KMS-11 (cell line): Measurements from ENCODE around the gene TRIP13.

ENCODE experiments used
- H2AFZ ChIP-seq: fragments of 200-600 bp; sonication (generic); 2 replicates; pipeline ENCODE4 v1.6.1; 2016; ENCODE audit warnings: antibody characterized with exemption, mixed run types, low read depth
- H3K27ac ChIP-seq: fragments of 200-600 bp; sonication (generic); 2 replicates; pipeline ENCODE4 v1.6.1; 2016; ENCODE audit warnings: mild to moderate bottlenecking, mixed run types
- H3K27me3 ChIP-seq: fragments of 200-600 bp; sonication (generic); 2 replicates; pipeline ENCODE4 v1.6.1; 2017; ENCODE audit warnings: mild to moderate bottlenecking, low read depth, mixed run types, moderate library complexity; ENCODE audit not compliant: insufficient read depth
- H3K36me3 ChIP-seq: fragments of 200-600 bp; sonication (generic); 2 replicates; pipeline ENCODE4 v1.6.1; 2017; ENCODE audit warnings: mild to moderate bottlenecking, mixed run types; ENCODE audit not compliant: insufficient read depth
- H3K4me1 ChIP-seq: fragments of 200-600 bp; sonication (generic); 2 replicates; pipeline ENCODE4 v1.6.1; 2016; ENCODE audit warnings: mild to moderate bottlenecking, low read depth, mixed run types; ENCODE audit not compliant: poor library complexity, severe bottlenecking
- H3K4me2 ChIP-seq: fragments of 200-600 bp; sonication (generic); 2 replicates; pipeline ENCODE4 v1.7.0; 2016; ENCODE audit warnings: mild to moderate bottlenecking, mixed run types
- H3K4me3 ChIP-seq: fragments of 200-600 bp; sonication (generic); IDR thresholded peaks from 2 replicates; pipeline ENCODE4 v1.6.1; 2017; ENCODE audit warnings: low read depth, low read length, mixed read lengths; ENCODE audit not compliant: insufficient read depth
- H3K79me2 ChIP-seq: fragments of 200-600 bp; sonication (generic); 2 replicates; pipeline ENCODE4 v1.6.1; 2016; ENCODE audit warnings: low read depth, mixed run types; ENCODE audit not compliant: insufficient read depth
- H3K9ac ChIP-seq: fragments of 200-600 bp; sonication (generic); 2 replicates; pipeline ENCODE4 v1.6.1; 2016; ENCODE audit warnings: mild to moderate bottlenecking, mixed run types
- H4K20me1 ChIP-seq: fragments of 200-600 bp; sonication (generic); 2 replicates; pipeline ENCODE4 v1.6.1; 2016; ENCODE audit warnings: mild to moderate bottlenecking, mixed run types; ENCODE audit not compliant: insufficient read depth
- TF ChIP-seq, protein P1 (sequence below): fragments of 200-600 bp; sonication (generic); conservative IDR thresholded peaks from 2 replicates; pipeline ENCODE4 v1.6.1; 2017; ENCODE audit warnings: low read depth, mild to moderate bottlenecking, antibody characterized with exemption, low read length, moderate library complexity, mixed read lengths

TRIP13 gene

DNA sequence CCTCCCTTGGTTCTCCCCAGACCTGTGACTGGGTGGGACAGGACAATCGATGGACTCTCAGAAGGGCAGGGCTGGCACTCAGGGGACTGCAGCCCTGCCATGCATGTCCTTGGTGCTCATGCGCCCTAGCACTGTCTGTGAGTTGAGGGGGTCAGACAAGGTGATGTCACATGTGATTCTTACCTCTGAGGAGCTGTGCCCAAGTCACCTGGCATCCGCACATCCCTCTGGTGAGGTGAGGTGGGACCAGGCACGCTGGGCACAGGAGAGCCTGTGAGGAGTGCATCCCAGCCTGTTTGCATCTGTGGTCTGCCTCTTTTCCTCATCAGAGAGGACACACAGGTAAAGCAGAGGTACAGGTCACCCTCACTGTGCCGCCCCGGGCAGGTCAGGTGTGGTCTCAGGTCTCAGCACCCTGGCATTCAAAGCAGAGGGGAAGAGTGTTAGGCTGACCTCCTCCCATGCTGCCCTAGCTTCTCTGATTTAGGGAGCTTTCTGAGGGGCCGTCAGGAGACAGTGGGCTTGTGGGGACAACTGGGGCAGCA lies 14.8 kb downstream of the TRIP13 start:
- no peaks in the 10 kb centered on the region for H3K27me3 ChIP-seq
- H3K27ac ChIP-seq: no peak overlapping the region
- no peaks in the 10 kb centered on the region for H4K20me1 ChIP-seq
- no peaks in the 10 kb centered on the region for H3K79me2 ChIP-seq
- H3K9ac ChIP-seq: no peak overlapping the region
- H3K4me3 ChIP-seq: no peak overlapping the region
- TF ChIP-seq, protein P1, sequence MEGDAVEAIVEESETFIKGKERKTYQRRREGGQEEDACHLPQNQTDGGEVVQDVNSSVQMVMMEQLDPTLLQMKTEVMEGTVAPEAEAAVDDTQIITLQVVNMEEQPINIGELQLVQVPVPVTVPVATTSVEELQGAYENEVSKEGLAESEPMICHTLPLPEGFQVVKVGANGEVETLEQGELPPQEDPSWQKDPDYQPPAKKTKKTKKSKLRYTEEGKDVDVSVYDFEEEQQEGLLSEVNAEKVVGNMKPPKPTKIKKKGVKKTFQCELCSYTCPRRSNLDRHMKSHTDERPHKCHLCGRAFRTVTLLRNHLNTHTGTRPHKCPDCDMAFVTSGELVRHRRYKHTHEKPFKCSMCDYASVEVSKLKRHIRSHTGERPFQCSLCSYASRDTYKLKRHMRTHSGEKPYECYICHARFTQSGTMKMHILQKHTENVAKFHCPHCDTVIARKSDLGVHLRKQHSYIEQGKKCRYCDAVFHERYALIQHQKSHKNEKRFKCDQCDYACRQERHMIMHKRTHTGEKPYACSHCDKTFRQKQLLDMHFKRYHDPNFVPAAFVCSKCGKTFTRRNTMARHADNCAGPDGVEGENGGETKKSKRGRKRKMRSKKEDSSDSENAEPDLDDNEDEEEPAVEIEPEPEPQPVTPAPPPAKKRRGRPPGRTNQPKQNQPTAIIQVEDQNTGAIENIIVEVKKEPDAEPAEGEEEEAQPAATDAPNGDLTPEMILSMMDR: no peak
- H3K4me1 ChIP-seq: no peaks in the 10 kb centered on the region
- H3K4me2 ChIP-seq: no peak overlapping the region
- no peak overlapping the region for H2AFZ ChIP-seq
- peaks cover 4% of the 10 kb centered on the region for H3K36me3 ChIP-seq

DNA sequence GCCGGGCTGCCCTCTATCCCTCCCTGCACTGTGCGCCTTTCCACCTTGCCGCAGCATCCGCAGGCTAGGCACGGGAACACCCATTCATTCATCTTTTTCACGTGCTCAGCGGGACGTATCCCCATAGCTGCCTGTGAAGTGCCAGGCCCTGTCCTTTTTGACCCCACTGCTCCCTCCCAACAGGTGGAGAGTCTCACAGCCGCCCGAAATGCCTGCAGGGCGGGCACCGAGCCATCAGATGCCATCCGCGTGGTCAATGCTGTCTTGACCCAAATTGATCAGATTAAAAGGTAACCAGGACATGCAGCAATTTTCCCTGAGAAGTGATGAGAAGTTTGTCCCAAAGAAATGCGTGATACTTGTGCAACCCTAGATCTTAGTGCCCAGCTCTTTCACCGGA lies 15.5 kb downstream of the TRIP13 start:
- H3K4me3 ChIP-seq: no peak overlapping the region
- H3K36me3 ChIP-seq: peaks cover 4% of the 10 kb centered on the region
- no peak overlapping the region for H2AFZ ChIP-seq
- no peaks in the 10 kb centered on the region for H3K4me1 ChIP-seq
- TF ChIP-seq, protein P1: no peak
- H3K27ac ChIP-seq: no peak overlapping the region
- no peak overlapping the region for H3K9ac ChIP-seq
- H3K4me2 ChIP-seq: no peak overlapping the region
- H4K20me1 ChIP-seq: no peaks in the 10 kb centered on the region
- H3K79me2 ChIP-seq: no peaks in the 10 kb centered on the region
- H3K27me3 ChIP-seq: no peaks in the 10 kb centered on the region

DNA sequence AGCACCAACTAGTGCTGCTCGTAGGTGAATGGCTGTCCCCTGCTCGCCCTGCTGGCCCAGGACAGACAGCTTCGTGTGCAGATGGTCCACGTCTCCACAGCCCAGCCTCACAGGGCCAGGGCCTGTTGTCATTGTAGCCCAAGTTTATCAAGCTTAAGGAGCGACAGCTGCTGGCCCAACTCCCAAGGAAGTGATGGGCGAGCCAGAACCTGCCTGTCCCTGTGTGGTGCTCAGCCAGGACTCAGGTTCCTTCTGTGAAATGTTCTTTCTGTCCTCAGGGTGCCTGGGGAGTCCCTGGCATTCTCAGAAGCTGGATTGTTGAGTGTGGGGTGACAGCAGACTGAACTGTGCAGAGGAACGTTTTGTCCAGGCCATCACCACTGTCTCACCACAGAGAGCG lies 16.4 kb downstream of the TRIP13 start:
- Histone ChIP-seq H3K9ac (no peak overlapping the region), H3K79me2 (no peaks in the 10 kb centered on the region), H3K4me2 (no peak overlapping the region), H4K20me1 (no peaks in the 10 kb centered on the region), H3K27me3 (no peaks in the 10 kb centered on the region), H3K4me3 (no peak overlapping the region), H2AFZ (no peak overlapping the region), H3K4me1 (no peaks in the 10 kb centered on the region), H3K27ac (no peak overlapping the region), H3K36me3 (peaks cover 4% of the 10 kb centered on the region)
- TF ChIP-seq, protein P1: no peak

DNA sequence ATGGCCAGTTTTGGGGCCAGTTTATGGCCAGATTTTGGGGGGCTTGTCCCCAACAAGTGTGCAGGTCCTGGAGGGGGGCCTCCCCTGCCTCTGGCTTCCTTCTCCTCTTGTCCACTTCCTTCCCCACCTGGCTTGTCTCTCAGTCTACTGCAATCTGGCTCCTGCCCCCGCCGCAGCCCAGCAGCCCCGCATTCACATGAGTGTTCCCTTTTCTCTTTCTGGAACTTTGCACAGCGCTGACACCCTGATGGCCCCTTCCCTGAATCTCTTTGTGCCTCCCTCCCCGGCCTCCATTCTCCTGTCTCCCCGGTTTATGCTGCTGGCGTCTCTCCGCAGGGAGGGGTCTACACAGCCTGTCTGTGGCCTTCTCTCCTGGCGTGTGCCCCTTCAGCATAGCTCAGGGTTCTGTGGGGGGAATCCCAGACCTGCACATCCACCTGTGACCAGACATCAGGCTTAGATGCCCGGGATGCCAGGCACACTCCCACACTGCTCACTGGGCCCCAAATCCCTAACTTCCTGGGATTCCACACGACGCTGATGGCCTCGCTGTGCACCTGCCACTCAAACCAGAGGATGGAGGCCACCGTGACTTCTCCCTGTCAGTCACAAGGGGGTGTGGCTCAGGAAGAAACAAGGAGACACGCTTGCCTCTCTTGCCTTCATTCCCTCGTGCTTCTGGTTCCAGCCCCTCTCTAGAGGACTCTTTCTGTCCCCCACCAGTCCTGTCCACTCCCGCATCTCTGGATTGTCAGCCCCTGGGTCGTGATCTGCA lies 17.5 kb downstream of the TRIP13 start:
- H3K27ac ChIP-seq: no peak overlapping the region
- TF ChIP-seq, protein P1: no peak

More for the DNA sequence above, 17.5 kb downstream of the TRIP13 start:
- no peak overlapping the region for H3K4me3 ChIP-seq
- H3K27me3 ChIP-seq: no peaks in the 10 kb centered on the region
- H2AFZ ChIP-seq: no peak overlapping the region
- peaks cover 4% of the 10 kb centered on the region for H3K36me3 ChIP-seq
- no peaks in the 10 kb centered on the region for H3K4me1 ChIP-seq
- no peaks in the 10 kb centered on the region for H3K79me2 ChIP-seq
- H3K9ac ChIP-seq: no peak overlapping the region
- no peak overlapping the region for H3K4me2 ChIP-seq
- no peaks in the 10 kb centered on the region for H4K20me1 ChIP-seq
